ENCODE data around the gene PPIL4. TPM values are rescaled to one million over a fixed set of nuclear protein-coding genes. Genes with fewer than 3 reads are reported as not detected.

Gene PPIL4
- total RNA-seq, 1 donor from 2014 or later: 28.8 TPM

DNA sequence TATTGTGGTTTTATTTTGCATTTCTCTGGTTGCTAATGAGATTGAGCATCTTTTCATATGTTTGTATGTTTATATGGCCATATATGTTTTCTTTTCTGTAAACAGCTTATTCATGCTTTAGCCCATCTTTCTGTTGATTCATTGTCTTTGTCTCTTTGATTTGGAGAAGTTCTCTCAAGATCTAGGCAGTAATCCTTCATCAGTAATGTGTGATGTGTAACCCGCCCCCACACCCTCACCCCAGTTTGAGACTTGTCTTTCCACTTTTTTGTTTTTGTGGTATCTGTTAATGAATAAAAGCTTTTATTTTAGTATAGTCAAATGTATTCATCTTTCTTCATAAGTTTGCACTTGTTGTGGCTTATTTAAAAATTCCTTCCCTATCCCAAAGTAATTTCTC, 87.0 kb downstream of the PPIL4 start:
- H3K9me3 ChIP-seq: no peaks in the 10 kb centered on the region
- DNase-seq (no peak), ATAC-seq (no peak)
- no peaks in the 10 kb centered on the region for H3K36me3 ChIP-seq
- no peak overlapping the region for H3K4me3 ChIP-seq
- no peak overlapping the region for H3K27ac ChIP-seq
- H3K4me1 ChIP-seq: peaks cover 17% of the 10 kb centered on the region
- TF ChIP-seq CTCF (IDR thresholded peaks at IDR 0.05): no peak
- H3K27me3 ChIP-seq: no peaks in the 10 kb centered on the region
- intact Hi-C loops (cut with DNase I): no loop called here

GRCh38 chr6:149458196-149458595, 87.6 kb downstream of the PPIL4 start:
- no peak overlapping the region for H3K27ac ChIP-seq
- no peaks in the 10 kb centered on the region for H3K9me3 ChIP-seq
- intact Hi-C loops (cut with DNase I): no loop called here
- ATAC-seq (no peak), DNase-seq (no peak)
- no peaks in the 10 kb centered on the region for H3K27me3 ChIP-seq
- H3K4me3 ChIP-seq: no peak overlapping the region
- no peak for TF ChIP-seq CTCF (IDR thresholded peaks at IDR 0.05)
- H3K36me3 ChIP-seq: no peaks in the 10 kb centered on the region
- peaks cover 23% of the 10 kb centered on the region for H3K4me1 ChIP-seq

DNA sequence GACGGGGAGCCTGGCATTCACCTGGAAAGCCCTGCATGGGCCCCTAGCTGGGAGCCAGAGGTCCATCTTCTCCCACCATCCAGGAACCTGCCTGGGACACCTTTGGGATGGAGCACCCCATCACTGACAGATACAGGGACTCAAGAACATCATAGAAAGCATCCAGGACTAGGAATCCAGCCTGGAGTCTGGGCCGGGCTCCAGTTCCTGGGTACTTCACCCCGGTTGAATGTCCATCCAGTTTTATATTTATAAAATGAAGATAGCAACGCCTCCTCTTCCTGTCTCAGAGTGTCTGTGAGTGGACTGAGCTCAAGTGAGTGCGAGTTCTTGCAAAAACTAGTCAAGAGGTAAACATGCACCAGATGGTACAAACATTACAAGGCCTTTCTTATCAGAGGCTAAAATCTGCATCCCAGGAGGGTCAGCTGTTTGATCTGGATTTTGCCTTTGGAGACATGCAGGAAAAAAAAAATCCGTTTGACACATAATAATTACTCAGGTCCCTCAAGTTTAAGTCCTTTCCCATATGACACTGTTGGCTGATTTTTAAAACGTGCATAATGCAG, 88.4 kb downstream of the PPIL4 start:
- Histone ChIP-seq H3K4me3 (no peak overlapping the region), H3K27ac (no peak overlapping the region), H3K36me3 (no peaks in the 10 kb centered on the region), H3K4me1 (peaks cover 25% of the 10 kb centered on the region), H3K9me3 (no peaks in the 10 kb centered on the region), H3K27me3 (no peaks in the 10 kb centered on the region)
- ATAC-seq: no peak
- no peak for TF ChIP-seq CTCF (IDR thresholded peaks at IDR 0.05)
- DNase-seq: no peak
- intact Hi-C loops (cut with DNase I): no loop called here

DNA sequence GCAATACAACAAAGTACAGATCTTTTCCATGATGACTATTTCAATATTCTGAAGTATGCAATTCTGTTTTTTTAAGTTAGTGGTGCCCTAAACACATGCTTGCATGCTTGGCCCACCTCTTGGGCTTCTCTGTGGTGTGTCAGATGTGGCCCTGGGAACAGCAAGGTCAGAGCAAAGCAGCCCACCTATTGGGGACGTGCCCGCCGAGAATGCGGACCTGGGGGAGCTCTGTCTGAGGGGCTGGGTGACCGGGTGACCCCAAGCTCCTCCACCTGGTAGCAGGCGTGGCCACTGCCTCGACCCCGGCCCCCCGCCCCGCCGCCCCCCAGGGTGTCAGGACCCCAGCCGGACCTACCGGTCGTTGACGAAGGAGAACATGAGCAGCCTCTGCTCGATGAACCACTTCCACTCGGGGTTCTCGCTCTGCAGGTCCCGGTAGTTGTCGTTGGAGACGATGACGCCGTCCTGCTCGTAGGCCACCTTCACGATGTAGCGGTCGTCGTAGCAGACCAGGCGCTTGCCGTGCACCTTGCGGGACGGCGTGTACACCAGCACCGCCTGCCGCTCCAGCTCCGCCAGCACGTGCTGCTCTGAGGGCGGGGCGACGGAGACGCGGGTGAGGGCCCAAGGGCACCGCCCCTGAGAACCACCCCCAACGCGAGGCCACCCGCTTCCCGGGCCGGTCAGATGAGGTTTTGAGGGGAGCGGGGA, 89.4 kb downstream of the PPIL4 start:
- no peaks in the 10 kb centered on the region for H3K36me3 ChIP-seq
- intact Hi-C loops (cut with DNase I): no loop called here
- no peaks in the 10 kb centered on the region for H3K27me3 ChIP-seq
- TF ChIP-seq CTCF (IDR thresholded peaks at IDR 0.05): no peak
- no peak overlapping the region for H3K27ac ChIP-seq
- no peak overlapping the region for H3K4me3 ChIP-seq
- H3K4me1 ChIP-seq: peaks cover 29% of the 10 kb centered on the region
- DNase-seq (no peak), ATAC-seq (no peak)
- no peaks in the 10 kb centered on the region for H3K9me3 ChIP-seq

- Histone ChIP-seq H3K4me1 (peaks cover 39% of the 10 kb centered on the region), H3K9me3 (no peaks in the 10 kb centered on the region), H3K27me3 (no peaks in the 10 kb centered on the region), H3K4me3 (no peak overlapping the region), H3K36me3 (no peaks in the 10 kb centered on the region), H3K27ac (peak overlapping the region; percentile 79)
- intact Hi-C loops (cut with DNase I): no loop called here
- ATAC-seq (peak; percentile 5), DNase-seq (no peak)
- no peak for TF ChIP-seq CTCF (IDR thresholded peaks at IDR 0.05)
Measured at GRCh38 chr6:149455031-149455732, 90.7 kb downstream of the PPIL4 start.

Other genes starting within 250 kb of the PPIL4 start
- 65.8 TPM for gene TAB2, start 228.3 kb downstream of the PPIL4 start, total RNA-seq
- gene SUMO4, start 145.8 kb downstream of the PPIL4 start, total RNA-seq: 2.5 TPM
- gene ZC3H12D, start 61.0 kb downstream of the PPIL4 start, total RNA-seq: 2.1 TPM
- 50.8 TPM for gene GINM1, start 20.3 kb upstream of the PPIL4 start, total RNA-seq
- gene KATNA1, start 102.7 kb upstream of the PPIL4 start, total RNA-seq: 14.3 TPM
- gene LATS1, start 172.1 kb upstream of the PPIL4 start, total RNA-seq: 29.8 TPM
- gene NUP43, start 200.5 kb upstream of the PPIL4 start, total RNA-seq: 23.9 TPM
- gene PCMT1, start 203.7 kb upstream of the PPIL4 start, total RNA-seq: 69.4 TPM

All from upper lobe of right lung (tissue), 1 donor.